Hematopoietic multipotent progenitor cell (in vitro differentiated cells): ENCODE results near the gene ASB3. TPM values are rescaled to one million over a fixed set of nuclear protein-coding genes. Genes with fewer than 3 reads are reported as not detected.
"Not testable (repeated sequence)": the region's sequence is repeated elsewhere in the genome, so short reads cannot be mapped to it uniquely, and the experiment has no call there.

Source experiments
- DNase-seq, 3 donors: peaks; one replicate each; pipeline ENCODE4 v3.0.0-alpha.2; 2011 to 2015; ENCODE audit warnings: low read depth in 2 of 3, low spot score in 2 of 3
- total RNA-seq: library from RNA; depleted of rRNA; stranded (reverse); fragments of >200 nt; gene quantifications from one replicate; pipeline ENCODE4 v1.2.3, GENCODE V29; 2012

Gene ASB3
- total RNA-seq, 1 donor: 31.5 TPM

- DNase-seq: not testable (repeated sequence)
Observed at GRCh38 chr2:53667130-53667529, 119.6 kb downstream of the ASB3 start.

DNA sequence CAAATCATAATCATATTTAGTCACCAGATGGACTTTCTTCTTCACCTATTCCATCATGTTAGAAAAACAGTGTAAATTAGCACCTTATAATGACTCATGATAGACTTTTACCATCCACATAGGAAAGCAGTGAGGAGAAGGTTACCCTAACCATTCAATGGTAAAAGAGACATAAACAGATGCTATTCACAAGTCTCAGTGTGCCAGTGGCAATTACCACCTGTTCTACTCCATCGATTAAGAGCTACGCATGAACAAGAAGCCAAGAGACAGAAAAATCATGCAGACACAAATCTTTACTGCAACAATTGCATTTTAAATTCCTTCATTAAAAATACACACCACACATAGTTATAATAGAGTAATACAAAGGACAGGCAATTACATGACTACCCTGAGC, 125.9 kb downstream of the ASB3 start:
- DNase-seq: no peak

DNA sequence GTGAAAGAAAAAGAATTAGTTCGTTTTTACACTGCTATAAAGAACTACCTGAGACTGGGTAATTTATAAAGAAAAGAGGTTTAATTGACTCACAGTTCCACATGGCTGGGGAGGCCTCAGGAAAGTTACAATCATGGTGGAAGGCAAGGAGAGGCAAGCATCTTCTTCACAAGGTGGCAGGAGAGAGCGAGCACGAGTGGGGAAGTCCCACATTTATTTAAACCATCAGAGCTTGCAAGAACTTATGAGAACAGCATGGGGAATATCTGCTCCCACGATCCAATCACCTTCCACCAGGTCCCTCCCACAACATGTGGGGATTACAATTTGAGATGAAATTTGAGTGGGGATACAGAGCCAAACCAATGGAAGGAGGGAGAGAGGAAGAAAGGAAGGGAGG, 128.3 kb downstream of the ASB3 start:
- DNase-seq: not testable (repeated sequence)

- no peak for DNase-seq
Observed at GRCh38 chr2:53655256-53655655, 131.5 kb downstream of the ASB3 start.

GRCh38 chr2:53654396-53654795, 132.4 kb downstream of the ASB3 start:
- no peak for DNase-seq

DNA sequence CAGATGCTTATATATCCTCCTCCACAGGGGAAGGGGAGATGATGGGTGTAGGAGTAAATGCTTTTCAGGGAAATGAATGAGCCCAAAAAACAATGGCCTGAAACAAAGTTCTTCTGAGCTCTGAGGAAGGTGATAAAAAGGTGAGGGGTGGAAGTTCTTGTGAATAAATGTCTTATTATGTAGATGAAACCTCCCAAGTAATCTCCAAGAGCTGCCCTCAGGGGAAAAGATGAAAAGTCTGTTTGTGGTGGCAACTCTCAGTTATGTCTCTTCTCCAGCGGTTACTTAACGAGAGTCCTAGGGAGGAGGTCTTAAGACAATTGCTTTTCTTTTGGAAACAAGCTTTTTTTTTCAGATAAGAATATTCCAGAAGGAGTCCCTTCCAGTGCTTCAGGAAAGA, 134.6 kb downstream of the ASB3 start:
- DNase-seq: no peak

GRCh38 chr2:53646788-53647187, 140.0 kb downstream of the ASB3 start:
- no peak for DNase-seq

DNA sequence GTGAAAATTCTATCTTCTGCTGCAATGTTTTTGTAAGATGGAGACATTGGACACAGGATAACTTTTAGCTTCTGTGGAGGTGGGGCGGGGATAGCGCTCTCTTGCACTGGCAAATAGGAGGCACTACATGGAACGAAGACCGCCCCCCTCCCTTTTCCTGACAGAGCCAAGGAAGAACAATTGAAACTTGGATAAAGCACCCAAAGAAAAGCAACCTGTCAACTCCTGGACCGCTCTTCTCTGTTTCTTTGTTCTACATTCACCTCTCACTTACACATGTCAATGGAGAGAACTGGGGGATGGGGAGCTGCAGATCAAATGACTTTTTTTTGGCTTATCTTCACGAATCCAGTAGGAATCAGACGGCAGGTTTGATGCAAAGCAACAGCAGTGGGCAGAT, 145.5 kb downstream of the ASB3 start:
- DNase-seq: no peak

DNA sequence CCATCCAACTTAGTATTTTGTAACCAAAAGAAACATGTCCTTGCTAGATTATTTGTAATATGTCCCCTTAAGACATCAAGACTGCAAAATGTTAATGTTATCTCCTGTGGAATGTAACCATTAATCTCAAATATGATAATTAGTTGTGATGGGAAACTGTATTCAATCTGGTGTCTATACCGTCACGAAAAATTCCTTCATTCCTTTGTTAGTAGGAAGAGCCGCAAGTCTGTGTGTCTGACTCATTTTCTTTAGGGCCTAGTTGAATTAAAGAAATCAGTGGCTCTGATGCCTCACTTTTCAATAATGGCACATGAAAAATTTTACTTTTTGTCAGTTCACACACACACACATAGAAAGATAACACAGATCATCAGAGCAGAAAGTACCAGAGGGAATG, 146.3 kb downstream of the ASB3 start:
- DNase-seq: no peak

- no peak for DNase-seq
Observed at GRCh38 chr2:53636596-53636995, 150.2 kb downstream of the ASB3 start.

DNA sequence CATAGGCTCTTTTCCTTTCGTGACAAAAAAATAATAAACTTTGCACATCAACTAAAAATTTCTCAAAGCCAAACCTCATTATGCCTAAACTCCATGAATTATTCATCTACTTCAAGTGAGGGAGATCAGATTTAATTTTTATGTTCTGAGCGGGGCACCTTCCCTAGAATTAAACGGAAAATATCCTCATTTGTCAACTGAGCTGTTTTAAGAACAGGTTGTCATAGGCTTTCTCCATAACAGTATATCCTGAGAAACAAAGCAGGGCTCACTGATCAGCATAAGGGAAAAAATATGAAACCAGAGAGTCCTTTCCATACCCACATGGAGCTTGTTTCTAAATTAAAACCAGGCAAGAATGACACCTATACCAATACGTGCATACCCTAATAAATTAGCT, 150.6 kb downstream of the ASB3 start:
- no peak for DNase-seq

DNA sequence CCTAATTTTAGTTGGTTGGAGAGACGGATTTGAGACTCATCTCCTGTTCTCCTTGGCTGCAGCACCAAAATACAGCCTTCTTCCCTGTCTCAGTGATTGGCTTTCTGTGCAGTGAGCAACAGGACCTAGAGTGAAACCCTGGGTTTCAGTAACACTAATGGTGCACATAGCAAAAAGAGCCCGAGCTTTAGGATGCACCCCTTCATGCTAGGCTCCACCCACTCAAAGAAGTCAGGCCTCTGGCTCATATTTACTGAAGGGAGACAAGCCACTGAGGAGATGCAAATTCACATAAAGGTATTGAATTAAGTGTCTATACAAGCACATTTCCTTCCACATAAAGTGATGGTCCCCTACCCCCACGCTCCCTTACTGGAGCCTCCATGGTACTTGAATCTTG, 151.1 kb downstream of the ASB3 start:
- no peak for DNase-seq

- DNase-seq: no peak
Observed at GRCh38 chr2:53633441-53633840, 153.3 kb downstream of the ASB3 start.

- no peak for DNase-seq
Observed at GRCh38 chr2:53632714-53633113, 154.0 kb downstream of the ASB3 start.

DNA sequence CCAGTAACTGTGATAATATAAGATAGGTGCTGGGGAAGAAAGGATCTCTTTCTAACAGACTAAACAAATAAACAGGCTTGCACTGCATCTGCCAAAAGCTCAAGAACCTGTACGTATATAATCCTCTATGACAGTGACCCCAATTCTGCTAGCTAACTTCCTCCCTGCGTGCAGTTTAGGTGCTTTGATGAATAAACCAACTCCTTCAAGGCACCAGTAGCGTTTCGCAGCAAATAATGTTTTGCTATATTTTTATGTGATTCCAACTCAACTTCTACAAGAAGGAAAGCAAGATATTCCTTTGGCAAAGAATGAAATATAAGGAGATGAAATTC, 154.7 kb downstream of the ASB3 start:
- no peak for DNase-seq

DNA sequence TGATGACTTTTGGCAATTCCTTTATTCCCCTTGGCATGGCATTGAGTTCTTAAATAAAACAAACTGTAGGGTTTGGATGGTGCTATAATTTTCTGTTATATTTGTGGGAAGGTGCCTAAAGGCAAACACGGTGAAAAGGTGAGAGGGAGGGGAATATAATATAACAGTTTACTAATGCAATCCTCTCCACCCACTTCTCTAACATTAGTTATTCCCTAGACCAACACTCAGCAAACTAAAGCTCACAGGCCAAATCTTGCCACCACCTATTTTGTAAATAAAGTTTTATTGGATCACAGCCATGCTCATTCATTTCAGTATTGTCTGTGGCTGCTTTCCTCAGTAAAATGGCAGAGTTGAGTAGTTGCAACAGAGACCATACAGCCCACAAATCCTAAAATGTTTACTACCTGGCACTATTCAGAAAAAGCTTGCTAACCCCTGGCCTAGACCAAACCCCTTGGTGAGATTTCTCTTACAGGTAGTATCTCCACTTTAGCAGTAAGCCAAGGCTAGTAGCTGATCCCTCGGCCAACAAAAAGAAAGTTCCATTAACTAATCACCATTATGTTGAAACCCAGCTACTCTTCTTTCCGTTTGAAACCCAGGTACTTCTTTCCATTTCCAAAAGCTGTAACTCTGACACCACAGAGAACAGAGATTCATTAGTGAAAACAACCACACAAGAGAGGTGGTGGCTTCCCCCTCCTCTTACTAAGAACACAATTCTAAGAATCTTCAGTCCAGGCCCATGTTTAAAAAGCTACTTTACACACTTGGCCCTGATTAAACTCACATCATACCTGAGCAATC, 155.2 kb downstream of the ASB3 start:
- no peak for DNase-seq

DNA sequence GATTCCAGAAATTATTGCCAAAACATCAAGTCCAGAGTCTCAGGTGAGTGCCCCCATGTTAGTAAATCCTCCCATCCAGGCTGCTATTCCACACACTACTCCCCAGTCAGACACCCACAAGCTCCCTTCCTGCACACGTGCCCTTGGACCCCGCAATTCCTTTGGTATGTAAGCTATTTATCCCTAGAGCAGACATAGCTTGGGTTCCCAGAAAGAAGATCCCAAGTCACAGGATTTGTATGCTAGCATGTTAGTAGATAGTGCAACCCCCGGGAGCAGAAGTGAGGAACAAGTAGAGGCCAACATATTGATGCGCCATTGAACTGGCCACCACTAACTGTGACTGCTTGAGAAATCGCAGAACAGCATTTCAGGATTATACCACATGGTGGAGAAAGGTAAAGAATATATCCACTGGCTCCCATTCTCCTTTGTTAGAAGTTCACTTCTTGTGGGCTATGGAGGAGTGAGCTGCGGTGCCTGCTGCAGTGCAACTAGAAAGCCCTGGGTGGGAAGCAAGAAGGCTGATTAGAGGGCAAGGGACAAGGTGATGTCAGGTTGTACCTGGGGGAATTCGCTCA, 156.6 kb downstream of the ASB3 start:
- DNase-seq: no peak

DNA sequence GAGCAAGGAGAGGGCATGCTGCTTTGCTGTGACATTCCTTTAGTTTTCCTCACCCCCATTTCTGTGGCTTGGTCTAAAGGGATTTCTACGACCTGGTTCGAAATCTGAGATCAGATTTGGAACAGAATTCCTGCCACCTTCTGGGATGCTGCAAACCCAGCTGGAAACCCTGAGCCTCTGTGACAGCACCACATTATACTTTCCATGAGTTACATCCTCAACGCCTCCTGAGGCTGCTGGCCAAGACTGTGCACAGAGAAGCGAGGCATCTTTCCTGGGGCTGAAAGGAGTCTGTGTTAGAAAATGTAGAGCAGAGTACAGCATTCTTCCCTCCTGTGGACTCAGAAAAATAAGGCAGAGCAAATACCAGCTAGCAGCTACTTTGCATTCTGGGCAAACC, 157.3 kb downstream of the ASB3 start:
- DNase-seq: no peak

DNA sequence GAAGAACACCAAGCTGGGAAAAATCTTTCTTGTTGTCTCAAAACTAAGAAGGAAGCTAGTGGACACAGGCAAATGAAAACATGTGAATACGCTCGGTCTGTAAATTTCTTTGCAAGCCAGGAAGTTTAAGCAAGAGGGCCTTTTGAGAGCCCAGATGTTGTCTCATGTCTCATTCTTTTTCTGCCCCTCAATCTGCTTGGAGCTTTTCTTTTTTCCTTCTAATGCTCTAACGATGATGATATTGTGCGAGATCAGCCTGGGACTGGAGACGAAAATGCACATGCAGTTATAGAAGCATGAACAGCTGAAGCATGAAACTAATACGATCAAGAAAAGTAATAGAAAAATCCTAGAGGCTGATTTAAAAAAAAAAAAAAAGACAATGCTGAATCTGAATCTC, 157.8 kb downstream of the ASB3 start:
- DNase-seq: no peak

GRCh38 chr2:53622141-53622540, 164.6 kb downstream of the ASB3 start:
- DNase-seq: no peak

DNA sequence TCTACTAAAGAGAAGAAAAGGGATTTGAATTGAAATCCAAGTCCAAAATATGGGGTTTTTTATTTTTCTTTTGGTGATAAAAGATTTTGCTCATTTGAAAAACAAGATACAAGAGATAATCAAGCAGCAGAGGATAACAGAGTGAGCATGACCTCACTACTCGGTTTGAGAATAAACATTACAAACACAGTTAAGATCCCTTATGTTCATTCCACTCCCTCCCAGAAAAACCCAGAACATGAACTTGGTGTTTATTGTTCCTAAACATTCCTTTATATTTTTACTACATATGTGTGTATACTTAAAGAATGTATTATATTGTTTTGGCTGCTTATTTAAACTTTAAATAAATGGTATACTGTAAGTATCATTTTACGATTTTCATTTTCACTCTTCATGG, 165.8 kb downstream of the ASB3 start:
- DNase-seq: no peak
